Mesenteric fat pad (tissue), 1 donor: ENCODE measurements around the gene PRKRIP1. TPM values are rescaled to one million over a fixed set of nuclear protein-coding genes. Genes with fewer than 3 reads are reported as not detected.
"Not testable (repeated sequence)": the region's sequence is repeated elsewhere in the genome, so short reads cannot be mapped to it uniquely, and the experiment has no call there.

Source experiments
- DNase-seq: peaks from one replicate; pipeline ENCODE4 v3.0.0-alpha.2; 2020; ENCODE audit warnings: low spot score
- total RNA-seq: library from RNA; stranded (reverse); fragmentation: NEBNext Ultra II Directional; extraction: Animal tissue kit (Norgen Biotek cat#: 25700); gene quantifications from one replicate; pipeline ENCODE4 v1.2.1, GENCODE V29; 2021
- donor health status: DM: yes; HTN: yes; CAD: no.

The PRKRIP1 gene
- total RNA-seq, 1 donor from 2014 or later, result 19.3 TPM

DNA sequence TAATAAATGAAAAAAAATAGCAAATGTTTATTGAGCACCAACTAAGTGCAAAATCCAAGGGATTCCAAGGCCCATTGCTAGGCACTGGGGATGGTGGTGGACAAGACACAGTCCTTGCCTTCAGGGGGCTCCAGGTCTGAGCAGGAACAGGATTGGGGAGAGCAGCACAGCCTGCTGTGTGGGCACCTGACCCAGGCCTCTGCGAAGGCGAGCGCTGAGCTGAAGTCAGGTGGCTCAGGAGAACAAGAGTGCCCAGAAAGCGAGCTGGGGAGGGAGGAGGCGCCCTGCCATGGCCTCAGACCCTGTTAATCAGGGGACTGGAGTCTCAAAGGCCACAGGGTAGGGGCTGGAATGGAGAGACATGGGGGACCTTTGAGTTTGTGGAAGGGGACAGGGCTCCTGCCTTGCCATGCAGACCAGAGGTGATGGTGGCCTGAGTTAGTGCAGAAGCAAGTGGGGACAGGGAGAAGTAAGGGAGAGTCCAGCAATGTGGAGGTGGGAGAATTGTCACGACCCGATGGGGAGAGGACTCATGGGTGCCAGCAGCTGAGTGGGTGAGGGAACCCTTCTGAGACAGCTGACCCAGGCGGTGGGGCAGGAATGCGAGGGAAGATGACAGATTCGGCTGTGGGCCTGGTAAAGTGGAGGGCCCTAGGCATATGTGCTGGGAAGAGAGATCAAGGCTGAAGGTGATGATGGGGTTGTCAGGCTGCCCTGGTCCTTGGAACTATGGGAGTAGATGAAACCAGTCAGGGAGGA lies 33.2 kb downstream of the PRKRIP1 start:
- DNase-seq, result no peak

DNA sequence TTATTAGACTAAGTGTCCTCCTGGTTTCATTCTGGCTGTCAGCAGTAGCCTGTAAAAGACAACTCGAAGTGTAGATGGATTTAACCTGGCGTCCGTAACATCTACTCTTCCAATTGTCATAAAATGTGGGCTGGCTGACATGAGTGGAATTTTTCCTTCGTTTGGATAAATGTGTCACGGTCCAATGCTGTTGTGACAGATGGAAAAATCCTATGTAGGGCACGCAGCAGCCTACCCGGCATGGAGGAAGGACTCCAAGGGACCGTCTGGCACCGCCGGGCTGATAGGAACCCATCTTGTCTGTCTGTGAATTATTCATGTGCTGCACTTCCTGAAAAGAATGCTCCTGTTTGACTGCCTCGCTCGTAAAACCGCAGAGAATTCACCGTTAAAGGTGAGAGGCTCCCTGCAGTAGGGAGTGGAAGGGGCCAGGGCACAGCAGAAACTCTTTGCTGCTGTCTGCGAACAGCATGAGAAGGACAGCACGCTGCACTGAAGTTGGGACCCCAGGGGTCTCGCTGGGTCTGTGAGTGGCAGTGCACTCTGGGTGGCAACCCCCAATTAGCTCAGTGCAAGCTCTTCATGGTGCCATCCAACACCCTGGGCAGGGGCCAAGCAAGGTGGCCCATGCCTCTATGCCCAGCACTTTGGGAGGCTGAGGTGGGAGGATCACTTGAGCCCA lies 35.6 kb downstream of the PRKRIP1 start:
- DNase-seq, result no peak

DNA sequence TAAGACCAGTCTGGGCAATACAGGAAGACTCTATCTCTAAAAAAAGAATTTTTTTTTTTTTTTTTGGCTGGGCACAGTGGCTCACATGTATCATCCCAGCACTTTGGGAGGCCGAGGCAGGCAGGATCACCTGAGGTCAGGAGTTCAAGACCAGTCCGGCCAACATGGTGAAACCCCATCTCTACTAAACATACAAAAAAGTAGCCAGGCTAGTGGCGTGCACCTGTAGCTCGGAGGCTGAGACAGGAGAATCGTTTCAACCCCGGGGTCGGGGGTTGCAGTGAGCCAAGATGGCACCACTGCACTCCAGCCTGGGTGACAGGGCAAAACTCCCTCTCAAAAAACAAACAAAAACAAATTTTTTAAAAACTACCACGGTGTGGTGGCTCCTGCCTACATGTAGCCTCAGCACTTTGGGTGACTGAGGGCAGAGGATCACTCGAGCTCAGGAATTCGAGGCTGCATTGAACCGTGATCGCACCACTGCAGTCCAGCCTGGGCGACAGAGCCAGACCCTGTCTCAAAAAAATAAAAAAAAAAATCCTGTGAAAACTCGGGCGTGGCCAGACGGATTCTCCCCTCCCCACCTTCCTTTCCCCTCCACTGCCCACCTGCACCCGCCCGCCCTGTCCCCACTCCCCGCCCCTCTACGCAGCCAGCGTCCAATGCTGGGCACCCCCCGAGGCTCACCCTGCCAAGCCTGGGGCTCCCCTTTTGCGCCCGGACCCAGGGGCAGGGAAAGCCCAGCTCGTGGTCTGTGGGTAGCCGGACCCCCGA lies 36.5 kb downstream of the PRKRIP1 start:
- no peak for DNase-seq

DNA sequence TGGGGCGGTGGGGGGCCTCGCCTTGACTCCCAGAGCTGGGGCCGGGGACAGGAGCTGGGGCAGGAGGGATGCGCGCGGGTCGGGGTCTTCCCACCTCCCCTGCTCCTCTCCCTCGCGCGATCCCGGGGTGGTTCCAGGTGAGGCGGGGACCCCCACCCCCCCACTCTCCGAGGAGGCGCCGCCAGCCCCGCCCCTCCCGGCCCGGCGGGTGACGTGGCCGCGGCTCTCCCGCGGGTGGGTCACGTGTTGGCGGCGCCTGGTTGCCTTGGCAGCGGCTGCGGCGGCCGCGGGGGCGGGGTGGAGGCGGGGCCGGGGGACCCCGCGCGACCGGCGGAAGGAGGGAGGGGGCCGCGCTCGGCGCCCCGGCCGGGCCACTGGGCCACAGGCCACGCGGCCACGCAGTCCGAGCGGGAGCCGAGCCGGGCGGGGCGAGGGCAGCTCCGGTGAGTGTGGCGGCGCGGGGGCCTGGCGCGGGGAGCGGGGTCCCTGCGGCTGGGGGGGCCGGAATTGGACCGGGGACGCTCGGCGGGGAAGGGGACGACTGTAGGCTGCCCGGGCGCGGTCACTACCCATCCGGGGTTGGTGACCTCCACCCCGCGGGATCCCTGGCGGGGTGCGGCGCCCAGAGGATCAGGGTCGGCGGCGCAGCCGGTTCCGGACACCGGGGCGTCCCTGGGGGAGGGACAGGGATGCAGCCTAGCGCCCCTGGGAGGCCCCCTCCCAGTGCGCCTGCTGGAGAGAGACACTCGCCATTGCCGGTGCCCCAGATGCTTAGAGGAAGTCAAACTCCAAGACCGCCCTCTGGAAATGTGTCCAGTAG lies 37.3 kb downstream of the PRKRIP1 start, which contains the start of gene ORAI2:
Gene ORAI2 (plus strand): TSS at position 357 of the 820 bp plus-strand sequence. CDS start 5,382 bp downstream, outside the sequence.
- DNase-seq, result peak; percentile 95

DNA sequence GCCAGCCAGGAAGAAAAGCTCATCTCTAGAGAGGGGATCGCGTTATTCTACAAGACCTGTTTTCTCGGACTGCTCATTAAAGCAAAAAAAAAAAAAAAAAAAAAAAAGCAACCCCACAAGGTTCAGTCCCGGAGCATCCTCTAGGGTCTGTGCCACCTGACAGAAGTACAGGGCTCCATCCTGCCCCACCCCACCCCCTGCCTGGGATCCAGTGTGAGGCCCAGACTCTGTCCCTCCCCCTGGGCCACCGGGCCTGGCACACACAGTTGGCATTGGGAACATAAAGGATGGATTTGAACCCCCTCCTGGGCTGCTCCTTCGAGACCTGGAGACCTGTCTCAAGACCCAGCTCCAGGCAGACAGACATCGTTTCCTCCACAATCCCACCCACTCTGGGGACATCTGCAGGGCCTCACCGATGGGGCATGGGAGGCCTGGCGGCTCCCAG lies 37.9 kb downstream of the PRKRIP1 start:
- DNase-seq, result no peak

DNA sequence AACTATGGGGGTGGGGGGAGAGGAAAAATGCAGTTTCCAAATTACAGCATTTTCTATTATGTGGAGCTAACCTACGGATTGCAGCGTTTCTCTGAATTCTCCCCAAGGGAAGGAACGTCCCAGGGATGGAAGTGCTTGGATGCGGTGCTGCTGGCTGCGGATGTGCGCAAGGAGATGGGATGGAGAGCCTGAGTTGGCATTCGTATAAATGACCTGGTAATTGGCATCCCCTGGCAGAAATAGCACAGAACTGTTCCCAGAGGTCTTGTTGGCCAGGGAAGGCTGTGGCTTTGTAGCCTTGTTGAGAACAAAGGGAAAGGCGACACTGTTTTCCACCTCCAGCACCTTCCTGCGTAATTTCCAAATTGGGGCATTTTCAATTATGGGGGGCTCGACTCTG lies 40.0 kb downstream of the PRKRIP1 start:
- no peak for DNase-seq

DNA sequence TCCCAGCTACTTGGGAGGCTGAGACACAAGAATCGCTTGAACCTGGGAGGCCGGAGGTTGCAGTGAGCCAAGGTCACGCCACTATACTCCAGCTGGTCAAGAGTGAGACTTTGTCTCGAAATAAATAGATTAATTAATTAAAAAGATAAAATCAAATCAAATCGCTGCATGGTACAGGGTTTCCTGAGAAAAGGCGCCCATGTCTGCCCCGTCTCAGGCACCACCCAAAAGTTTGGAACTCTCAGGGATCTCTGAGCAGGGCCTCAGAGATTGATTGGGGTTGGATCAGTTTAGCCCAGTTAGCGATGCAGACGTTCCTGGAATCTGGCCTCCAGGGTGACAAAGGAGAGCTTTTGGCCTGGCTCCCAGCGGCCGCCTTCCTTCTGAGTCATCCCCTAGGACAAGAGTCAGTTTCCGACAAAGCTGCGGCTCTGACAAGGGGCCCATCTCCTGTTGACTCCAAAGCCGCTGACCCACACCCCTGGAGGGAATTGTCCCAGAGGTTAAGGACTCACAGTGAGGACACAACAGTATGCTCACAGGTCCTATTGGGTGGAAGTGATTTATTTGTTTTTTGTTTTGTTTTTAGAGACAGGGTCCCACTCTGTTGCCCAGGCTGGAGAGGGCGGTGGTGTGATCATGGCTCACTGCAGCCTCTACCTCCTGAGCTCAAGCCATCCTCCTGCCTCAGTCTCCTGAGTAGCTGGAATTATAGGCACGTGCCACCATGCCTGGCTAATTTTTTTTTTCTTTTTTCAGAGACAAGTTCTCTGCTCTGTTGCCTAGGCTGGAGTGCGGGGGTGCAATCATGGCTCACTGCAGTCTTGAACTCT lies 44.0 kb downstream of the PRKRIP1 start:
- DNase-seq, result no peak

DNA sequence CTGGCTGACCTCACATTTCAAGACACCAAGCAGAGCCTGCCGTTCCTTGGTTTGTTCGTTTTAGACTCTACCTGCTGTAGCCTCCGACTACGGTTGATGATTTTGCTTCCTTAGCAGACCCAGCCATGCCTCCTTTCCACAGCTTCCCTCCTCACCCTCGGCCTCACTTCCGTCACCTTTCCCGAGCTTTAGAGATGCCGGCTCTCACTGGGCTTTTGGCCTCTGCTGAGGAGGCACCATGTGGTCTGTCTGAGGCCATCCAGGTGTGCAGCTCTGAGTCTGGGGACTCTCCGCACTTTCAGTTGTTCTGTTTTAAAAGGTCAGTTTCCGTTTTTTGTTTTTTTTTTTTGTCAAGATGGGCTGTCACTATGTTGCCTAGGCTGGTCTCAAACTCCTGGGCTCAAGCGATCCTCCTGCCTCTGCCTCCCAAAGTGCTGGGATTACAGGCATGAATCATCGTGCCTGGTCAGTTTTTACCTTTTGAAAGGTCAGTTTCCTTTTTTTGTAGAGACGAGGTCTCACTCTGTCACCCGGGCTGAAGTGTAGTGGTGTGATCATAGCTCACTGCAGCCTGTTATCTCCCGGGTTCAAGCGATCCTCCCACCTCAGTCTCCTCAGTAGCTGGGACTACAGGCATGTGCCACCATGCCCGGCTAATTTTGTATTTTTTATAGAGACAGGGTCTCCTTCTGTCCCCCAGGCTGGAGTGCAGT lies 49.0 kb downstream of the PRKRIP1 start:
- DNase-seq, result no peak

DNA sequence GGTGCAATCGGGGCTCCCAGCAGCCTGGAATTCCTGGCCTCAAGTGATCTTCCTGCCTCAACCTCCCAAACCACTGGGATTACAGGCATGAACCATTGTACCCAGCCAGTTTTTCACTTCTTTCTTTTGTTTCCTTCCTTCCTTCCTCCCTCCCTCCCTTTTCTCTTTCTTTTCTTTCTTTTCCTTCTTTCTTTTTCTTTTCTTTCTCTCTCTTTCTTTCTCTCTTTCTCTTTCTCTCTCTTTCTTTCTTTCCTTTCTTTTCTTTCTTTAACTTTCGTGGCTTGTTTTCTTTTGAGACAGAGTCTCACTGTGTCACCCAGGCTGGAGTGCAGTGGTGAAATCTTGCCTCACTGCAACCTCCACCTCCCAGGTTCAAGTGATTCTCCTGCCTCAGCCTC lies 49.5 kb downstream of the PRKRIP1 start:
- DNase-seq, result no peak

DNA sequence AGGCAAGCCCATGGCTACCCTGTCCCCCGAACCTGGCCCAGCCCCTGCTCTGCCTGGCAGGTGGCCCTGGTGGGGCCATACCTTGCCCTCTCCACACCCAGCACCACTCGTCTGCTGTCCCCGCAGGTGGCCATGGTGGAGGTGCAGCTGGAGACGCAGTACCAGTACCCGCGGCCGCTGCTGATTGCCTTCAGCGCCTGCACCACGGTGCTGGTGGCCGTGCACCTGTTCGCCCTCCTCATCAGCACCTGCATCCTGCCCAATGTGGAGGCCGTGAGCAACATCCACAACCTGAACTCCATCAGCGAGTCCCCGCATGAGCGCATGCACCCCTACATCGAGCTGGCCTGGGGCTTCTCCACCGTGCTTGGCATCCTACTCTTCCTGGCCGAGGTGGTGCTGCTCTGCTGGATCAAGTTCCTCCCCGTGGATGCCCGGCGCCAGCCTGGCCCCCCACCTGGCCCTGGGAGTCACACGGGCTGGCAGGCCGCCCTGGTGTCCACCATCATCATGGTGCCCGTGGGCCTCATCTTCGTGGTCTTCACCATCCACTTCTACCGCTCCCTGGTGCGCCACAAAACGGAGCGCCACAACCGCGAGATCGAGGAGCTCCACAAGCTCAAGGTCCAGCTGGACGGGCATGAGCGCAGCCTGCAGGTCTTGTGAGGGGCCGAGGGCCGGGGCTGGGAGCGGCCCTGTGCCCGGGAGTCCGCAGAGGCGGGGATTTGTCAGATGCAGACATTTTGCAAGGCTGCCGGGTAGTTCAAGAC lies 50.4 kb downstream of the PRKRIP1 start:
- DNase-seq, result no peak

DNA sequence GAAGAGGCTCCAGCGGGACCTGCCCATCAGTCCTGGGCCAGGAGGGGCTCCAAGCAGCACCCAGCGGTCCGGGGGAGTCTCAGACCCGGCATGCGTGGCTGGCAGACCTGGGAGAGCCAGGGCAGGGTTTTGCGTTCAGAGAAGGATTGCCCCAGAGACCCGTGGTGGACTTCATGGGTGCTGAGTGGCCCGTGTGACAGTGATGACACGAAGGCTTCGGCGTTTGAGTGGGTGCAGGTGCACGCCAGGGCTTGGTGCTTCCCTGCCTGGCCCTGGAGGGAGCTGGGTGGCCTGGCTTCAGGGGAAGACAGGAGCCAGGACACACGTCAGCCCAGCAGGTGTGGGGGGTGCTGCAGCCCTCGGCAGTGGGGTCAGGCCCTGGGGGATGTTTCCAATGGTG lies 51.1 kb downstream of the PRKRIP1 start:
- DNase-seq, result no peak

DNA sequence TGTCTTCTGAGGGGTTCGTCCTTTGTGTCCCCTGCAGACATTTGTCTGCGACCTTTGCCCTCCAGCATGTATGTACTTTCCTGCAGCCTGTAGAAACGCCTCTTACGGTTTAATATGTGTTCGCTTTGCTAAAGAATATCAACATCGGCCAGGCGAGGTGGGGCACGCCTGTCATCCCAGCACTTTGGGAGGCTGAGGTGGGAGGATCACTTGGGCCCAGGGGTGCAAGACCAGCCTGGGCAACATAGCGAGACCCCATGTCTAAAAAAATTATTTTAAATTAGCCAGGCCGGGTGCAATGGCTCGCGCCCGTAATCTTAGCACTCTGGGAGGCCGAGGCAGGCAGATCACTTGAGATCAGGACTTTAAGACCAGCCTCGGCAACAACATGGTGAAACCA lies 53.0 kb downstream of the PRKRIP1 start:
- DNase-seq, result no peak

DNA sequence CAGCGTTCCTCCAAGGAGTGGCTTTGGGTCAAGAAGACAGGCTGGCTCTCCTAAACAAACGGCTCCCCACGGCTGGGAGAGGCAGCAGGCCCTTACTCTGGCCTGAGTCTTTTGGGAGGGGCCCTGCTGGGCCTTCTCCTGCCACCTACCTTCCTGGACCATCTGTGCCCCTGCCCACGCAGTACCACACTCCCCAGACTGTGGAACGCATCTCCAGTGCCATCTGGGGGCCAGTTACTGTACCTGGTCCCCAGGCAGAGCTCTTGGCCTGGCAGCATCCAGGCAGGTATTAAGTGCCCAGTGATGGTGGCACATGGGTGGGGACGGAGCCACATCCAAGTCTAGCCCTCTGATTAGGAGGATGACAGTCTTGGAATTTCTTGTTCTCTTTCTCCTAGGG lies 54.1 kb downstream of the PRKRIP1 start:
- no peak for DNase-seq

DNA sequence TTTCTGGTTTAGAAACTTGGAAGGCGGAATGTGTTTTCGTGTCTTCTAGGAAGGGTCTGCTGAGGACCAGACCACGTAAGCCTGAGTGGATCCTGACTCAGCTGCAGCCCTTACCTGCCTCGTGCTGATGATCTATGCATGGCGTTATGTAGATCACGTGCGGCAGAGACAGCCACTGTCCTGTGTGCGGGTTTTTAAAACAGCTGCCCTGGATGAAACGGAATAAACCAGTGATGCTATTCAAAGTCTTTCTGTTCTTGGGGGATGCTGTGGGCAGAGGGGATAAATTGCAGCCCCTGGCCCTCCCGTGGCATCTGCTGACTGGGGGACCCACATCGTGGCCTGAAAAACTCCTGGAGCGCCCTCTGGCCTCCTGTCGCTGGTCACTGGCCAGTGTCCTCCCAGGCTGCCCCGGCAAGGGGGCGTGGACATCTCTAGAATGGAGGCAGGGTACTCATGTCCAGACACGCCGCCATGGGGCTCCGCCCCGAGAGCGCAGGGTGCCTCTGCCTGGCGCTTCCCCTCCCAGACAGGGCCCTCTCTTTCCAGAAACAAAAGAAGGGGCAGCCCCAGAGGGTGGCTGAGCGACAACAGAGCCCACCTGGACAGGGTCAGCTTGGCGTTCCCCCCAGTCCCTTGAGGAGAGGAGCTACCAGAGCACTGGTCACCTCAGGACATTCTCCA lies 55.4 kb downstream of the PRKRIP1 start:
- no peak for DNase-seq

DNA sequence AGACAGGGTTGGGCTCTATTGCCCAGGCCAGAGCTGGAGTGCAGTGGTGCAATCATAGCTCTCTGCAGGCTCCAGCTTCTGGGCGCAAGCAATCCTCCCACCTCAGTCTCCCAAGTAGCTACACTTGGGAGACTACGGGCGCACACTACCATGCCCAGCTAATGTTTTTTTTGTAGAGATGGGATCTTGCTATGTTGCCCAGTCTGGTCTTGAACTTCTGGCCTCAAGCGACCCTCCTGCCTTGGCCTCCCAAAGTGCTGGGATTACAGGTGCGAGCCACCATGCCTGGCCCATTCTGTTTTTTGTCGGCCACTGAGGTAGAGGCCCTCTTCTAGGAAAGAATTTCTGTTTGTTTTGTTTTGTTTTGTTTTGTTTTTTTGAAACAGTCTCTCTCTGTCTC lies 56.3 kb downstream of the PRKRIP1 start:
- DNase-seq, result no peak

DNA sequence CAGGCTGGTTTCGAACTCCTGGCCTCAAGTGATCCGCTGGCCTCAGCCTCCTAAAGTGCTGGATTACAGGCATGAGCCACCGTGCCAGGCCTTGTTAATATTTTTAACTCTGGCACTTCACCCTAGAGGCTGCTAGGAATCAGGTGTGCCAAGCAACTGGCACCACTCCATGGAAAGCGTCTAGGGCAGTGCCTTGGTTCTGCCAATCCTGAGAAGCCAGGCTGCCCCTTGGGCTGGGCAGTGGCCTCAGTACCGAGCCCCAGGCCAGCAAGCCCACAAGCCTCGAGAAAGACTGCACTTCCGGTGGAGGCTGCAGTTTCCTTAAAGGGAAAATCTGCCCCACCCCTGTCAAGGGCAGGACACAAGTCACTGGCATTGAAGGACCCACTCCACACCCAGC lies 57.2 kb downstream of the PRKRIP1 start:
- DNase-seq, result no peak

DNA sequence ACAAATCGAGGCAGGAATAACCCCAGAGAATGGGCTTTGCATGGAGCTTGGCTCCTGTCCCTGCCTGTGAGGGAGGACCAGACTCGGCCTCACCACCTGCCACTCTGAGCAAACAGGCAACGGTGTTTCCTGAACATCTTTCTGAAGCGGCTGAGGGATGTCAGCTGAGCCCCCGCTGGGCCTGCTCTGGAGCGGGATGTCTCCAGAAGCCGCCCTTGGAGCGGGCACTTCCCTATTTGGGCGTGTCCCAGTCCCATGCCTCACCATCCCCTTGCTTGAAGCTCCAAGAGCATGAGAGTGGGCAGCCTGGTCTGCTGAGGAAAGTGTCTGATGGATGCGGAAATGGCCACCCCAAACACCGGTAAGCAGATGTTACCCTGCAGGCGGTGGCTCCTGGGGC lies 58.3 kb downstream of the PRKRIP1 start:
- DNase-seq, result no peak

DNA sequence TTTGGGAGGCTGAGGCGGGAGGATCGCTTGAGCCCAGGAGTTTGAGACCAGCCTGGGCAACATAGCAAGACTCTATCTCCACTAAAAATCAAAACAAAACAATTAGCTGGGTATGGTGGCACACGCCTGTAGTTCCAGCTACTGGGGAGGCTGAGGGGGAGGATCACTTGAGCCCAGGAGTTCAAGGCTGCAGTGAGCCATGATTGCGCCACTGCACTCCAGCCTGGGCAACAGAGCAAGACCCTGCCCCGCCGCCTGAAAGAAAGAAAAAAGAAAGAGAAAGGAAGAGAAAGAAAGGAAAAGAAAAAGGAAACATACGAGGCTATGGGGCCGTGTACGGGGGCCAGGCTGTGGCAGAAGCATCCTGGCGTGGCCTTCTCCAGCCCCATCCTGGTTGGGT lies 58.8 kb downstream of the PRKRIP1 start:
- DNase-seq, result not testable (repeated sequence)
